Activated CD8-positive, alpha-beta memory T cell treated with anti-CD3 and anti-CD28 coated beads, Interleukin-2, amount 10 ng/mL, durations not matched to agents 7 days and 5 days (primary cell): ENCODE data around the gene TP53I11. TPM values are rescaled to one million over a fixed set of nuclear protein-coding genes. Genes with fewer than 3 reads are reported as not detected.

Experiments used
- ATAC-seq: fragments of 150-1000 bp; cut with Tn5 transposase; one replicate; pipeline ENCODE4 v1.10.0; 2021; ENCODE audit warnings: moderate library complexity
- CTCF ChIA-PET: fragments of 350-600 bp; sonication (Branson Sonifier 250); formaldehyde crosslinking; loops from one replicate; lab custom pipeline; 2021; ENCODE audit warnings: antibody characterized with exemption; lab: Charles Lee
- DNase-seq: peaks from one replicate; pipeline ENCODE4 v3.0.0-alpha.2; 2020
- H3K27ac Mint-ChIP-seq: one replicate; pipeline ENCODE4 v1.8.0; 2021; ENCODE audit warnings: mild to moderate bottlenecking, mixed read lengths
- H3K27me3 Mint-ChIP-seq: one replicate; pipeline ENCODE4 v1.8.0; 2021; ENCODE audit warnings: mixed read lengths
- H3K36me3 Mint-ChIP-seq: one replicate; pipeline ENCODE4 v1.8.0; 2021; ENCODE audit warnings: mild to moderate bottlenecking, mixed read lengths
- H3K4me1 Mint-ChIP-seq: one replicate; pipeline ENCODE4 v1.8.0; 2021; ENCODE audit warnings: mixed read lengths
- H3K4me3 Mint-ChIP-seq: one replicate; pipeline ENCODE4 v1.8.0; 2021; ENCODE audit warnings: mild to moderate bottlenecking, moderate library complexity, mixed read lengths
- H3K9me3 Mint-ChIP-seq: one replicate; pipeline ENCODE4 v1.8.0; 2022; ENCODE audit warnings: low read depth, mixed read lengths
- total RNA-seq, 2 experiments: library from RNA; stranded (reverse); gene quantifications; one replicate each; pipeline ENCODE4 v1.2.3, GENCODE V29; 2021

TP53I11 gene
- total RNA-seq, 2 experiments from 2014 or later = 2.2 to 3.7 TPM

- Mint-ChIP-seq H3K9me3 (no peaks in the 10 kb centered on the region), H3K27me3 (peaks cover 12% of the 10 kb centered on the region), H3K27ac (no peak overlapping the region), H3K4me1 (no peaks in the 10 kb centered on the region), H3K36me3 (no peaks in the 10 kb centered on the region), H3K4me3 (no peak overlapping the region)
- ATAC-seq (no peak), DNase-seq (no peak)
- CTCF ChIA-PET = no interaction called here
Observed at GRCh38 chr11:44889266-44889665, 61.4 kb downstream of the TP53I11 start.

- peaks cover 15% of the 10 kb centered on the region for H3K27me3 Mint-ChIP-seq
Observed at GRCh38 chr11:44887636-44888035, 63.0 kb downstream of the TP53I11 start.

GRCh38 chr11:44886790-44887140 is 63.9 kb downstream of the TP53I11 start:
- Mint-ChIP-seq H3K27ac (no peak overlapping the region), H3K4me3 (no peak overlapping the region), H3K36me3 (no peaks in the 10 kb centered on the region), H3K4me1 (peaks cover 15% of the 10 kb centered on the region), H3K9me3 (no peaks in the 10 kb centered on the region), H3K27me3 (peaks cover 16% of the 10 kb centered on the region)
- CTCF ChIA-PET = interaction anchor here (1.1 kb wide), 1 partner anchor 24 kb away, joined by 6 read pairs; no protein-coding TSS in a partner anchor
- no peak for DNase-seq
- ATAC-seq = no peak

More at GRCh38 chr11:44887636-44888035, 63.0 kb downstream of the TP53I11 start:
- no peak overlapping the region for H3K4me3 Mint-ChIP-seq
- H3K27ac Mint-ChIP-seq = no peak overlapping the region
- CTCF ChIA-PET = interaction anchor here (1.1 kb wide), 1 partner anchor 23 kb away, joined by 6 read pairs; no protein-coding TSS in a partner anchor
- no peaks in the 10 kb centered on the region for H3K9me3 Mint-ChIP-seq
- no peaks in the 10 kb centered on the region for H3K36me3 Mint-ChIP-seq
- H3K4me1 Mint-ChIP-seq = peaks cover 12% of the 10 kb centered on the region
- ATAC-seq (no peak), DNase-seq (no peak)

DNA sequence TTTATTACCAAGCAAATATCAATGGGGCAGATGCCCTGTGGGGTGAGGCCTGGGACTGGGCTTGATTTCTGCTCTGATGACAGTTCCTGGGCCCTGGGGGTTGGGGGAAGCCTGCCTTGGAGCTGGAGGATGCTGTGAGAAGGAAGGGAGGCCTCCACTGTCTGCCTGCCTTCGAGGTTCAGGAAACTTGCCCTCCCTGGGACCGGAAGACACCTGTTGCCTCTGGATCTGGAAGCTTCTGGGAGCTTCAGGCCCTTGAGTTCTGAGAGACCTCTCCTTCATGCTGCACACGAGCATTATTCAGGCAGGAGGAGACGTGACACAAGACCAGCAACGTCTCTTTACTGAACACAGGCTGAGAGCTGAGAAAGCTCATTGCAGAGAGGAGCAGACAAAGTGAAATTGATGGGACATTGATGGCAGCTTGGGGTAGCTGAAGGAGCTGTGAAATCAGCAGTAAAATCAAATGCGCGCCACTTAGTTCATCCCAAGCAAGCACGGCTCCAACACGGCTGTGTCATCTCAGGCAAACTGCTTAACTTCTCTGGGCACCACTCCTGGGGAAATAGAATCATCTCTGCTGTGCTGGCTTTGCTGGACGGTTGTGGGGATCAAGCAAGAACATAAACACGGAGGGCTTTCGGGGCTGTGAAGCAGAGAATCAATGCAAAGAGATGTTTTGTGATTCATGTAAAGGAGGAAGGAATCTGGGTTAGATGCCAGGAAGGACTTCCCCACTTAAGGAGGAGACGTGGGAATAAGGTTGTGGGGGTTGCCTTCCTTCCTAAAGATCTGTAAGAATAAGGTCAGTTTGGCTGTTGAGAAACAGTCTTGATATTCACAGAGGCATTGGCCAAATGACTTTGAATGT is 64.5 kb downstream of the TP53I11 start:
- no peak for ATAC-seq
- Mint-ChIP-seq H3K36me3 (no peaks in the 10 kb centered on the region), H3K4me1 (peaks cover 15% of the 10 kb centered on the region), H3K27me3 (peaks cover 15% of the 10 kb centered on the region), H3K27ac (no peak overlapping the region), H3K9me3 (no peaks in the 10 kb centered on the region), H3K4me3 (no peak overlapping the region)
- no peak for DNase-seq
- CTCF ChIA-PET = interaction anchor here (1.0 to 1.5 kb wide), 2 partner anchors 9 to 25 kb away, joined by 3 to 4 read pairs; no protein-coding TSS in a partner anchor

DNA sequence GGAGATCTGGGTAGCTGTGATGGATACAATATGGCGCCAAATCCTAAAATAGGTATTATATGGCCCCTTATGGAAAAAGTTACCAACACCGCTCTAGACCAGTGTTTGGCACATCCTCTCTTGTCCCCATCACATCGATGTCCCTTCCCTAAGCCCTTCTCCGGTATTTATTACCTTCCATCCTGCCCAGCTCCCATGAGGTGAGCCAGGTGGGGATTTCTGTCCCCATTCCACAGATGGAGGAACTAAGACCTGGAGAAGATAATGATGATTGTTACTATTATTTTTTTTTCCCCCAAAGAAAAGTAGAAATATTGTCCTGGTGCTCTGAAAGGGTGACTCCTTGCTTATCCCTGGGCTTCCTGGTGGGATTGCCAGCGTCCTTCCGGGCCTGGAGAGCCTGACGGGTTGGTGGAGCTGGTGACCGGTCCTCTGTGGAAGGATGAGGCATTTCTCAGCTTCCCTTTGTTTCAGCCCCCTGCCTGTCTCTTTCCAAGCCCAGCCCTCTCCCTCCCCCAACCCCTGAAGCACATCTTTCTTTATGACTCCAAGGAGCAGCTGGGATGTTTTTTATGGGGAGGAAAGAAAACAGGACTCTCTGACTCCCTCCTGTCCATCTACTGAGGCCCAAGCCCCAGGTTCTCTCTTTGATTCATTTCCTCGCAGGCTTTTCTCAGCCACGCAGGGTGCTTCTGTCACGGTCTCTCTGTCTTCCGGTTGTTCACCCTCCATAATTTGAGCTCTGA is 65.4 kb downstream of the TP53I11 start:
- CTCF ChIA-PET = interaction anchor here (1.0 to 1.5 kb wide), 2 partner anchors 10 to 26 kb away, joined by 3 to 4 read pairs; no protein-coding TSS in a partner anchor
- Mint-ChIP-seq H3K4me3 (no peak overlapping the region), H3K36me3 (no peaks in the 10 kb centered on the region), H3K27me3 (peaks cover 14% of the 10 kb centered on the region), H3K9me3 (no peaks in the 10 kb centered on the region), H3K27ac (no peak overlapping the region), H3K4me1 (peaks cover 15% of the 10 kb centered on the region)
- ATAC-seq = no peak
- DNase-seq = no peak

DNA sequence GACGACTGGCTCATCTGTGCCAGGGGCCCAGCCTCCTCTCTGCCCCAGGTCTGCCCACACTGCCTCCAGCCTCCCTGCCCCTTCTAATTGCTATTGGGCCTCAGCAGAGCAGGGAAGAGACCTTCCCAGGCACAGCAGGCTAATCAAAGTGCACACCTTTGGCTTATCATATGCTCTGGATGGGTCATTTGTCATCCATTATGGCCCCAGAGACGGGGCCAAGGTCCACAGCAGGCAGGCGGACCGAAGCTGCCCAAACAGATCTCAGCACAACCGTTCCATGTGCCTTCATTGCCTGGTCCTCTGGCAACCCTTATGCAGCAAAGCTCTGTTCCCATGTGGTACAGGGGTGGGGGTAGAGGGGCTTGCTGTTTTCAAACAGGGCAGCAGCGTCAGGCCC is 66.6 kb downstream of the TP53I11 start:
- Mint-ChIP-seq H3K4me1 (peaks cover 15% of the 10 kb centered on the region), H3K9me3 (no peaks in the 10 kb centered on the region), H3K27me3 (peaks cover 14% of the 10 kb centered on the region), H3K36me3 (no peaks in the 10 kb centered on the region), H3K4me3 (no peak overlapping the region), H3K27ac (no peak overlapping the region)
- ATAC-seq (no peak), DNase-seq (no peak)
- CTCF ChIA-PET = interaction anchor here (1.4 kb wide), 1 partner anchor 27 kb away, joined by 3 read pairs; no protein-coding TSS in a partner anchor

DNA sequence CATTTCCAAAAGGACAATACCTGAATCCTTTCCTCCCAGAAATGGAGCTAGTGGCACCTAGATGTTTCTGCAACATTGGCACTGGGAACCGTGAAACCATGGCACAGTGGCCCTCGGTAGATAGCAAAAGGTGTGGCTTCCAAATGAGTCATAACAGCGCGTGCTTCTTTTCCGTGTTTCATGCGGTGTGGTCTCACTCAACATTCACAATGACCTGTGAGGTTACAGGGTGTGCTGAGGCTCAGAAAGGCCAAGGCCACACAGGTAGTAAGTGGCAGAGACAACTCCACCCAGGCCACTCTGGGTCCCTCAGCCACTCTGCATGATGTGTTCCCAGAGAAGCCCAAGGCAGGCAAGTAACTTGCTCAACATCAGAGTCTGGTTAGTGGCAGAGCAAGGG is 67.4 kb downstream of the TP53I11 start:
- H3K4me1 Mint-ChIP-seq = peaks cover 15% of the 10 kb centered on the region
- peaks cover 14% of the 10 kb centered on the region for H3K27me3 Mint-ChIP-seq
- no peak overlapping the region for H3K27ac Mint-ChIP-seq
- H3K36me3 Mint-ChIP-seq = no peaks in the 10 kb centered on the region
- CTCF ChIA-PET = interaction anchor here (0.6 to 1.4 kb wide), 3 partner anchors 19 to 327 kb away, joined by 3 to 4 read pairs (median 3); no protein-coding TSS in a partner anchor
- no peaks in the 10 kb centered on the region for H3K9me3 Mint-ChIP-seq
- no peak overlapping the region for H3K4me3 Mint-ChIP-seq
- ATAC-seq (peak; percentile 58), DNase-seq (no peak)

Other genes starting within 250 kb of the TP53I11 start
- gene TSPAN18, start 223.9 kb downstream of the TP53I11 start, total RNA-seq = 1 to 10 TPM; 3.8 to 6.1 TPM
- gene PRDM11, start 195.8 kb upstream of the TP53I11 start, total RNA-seq = 1 to 10 TPM; 2.5 to 4.6 TPM